Uterus (tissue), 4 donors: ENCODE results near the gene H1-8. TPM values are rescaled to one million over a fixed set of nuclear protein-coding genes. Genes with fewer than 3 reads are reported as not detected.
A peak's percentile ranks its signal among the peaks of the same experiment; 100 is the strongest.
"Not testable (repeated sequence)": the region's sequence is repeated elsewhere in the genome, so short reads cannot be mapped to it uniquely, and the experiment has no call there.

Source experiments
- DNase-seq, 2 donors: peaks; one replicate each; pipeline ENCODE4 v3.0.0-alpha.2; 2019 to 2020
- H3K27ac ChIP-seq, 2 donors: fragments of 200-600 bp; sonication (generic); 1 replicate in 1 of 2; 2 replicates in 1 of 2; pipeline ENCODE4 v1.5.1; 2016 to 2018
- H3K27me3 ChIP-seq, 2 donors: fragments of 200-600 bp; sonication (generic); one replicate each; pipeline ENCODE4 v1.5.1; 2018 to 2019; ENCODE audit warnings: control low read depth in 1 of 2
- H3K36me3 ChIP-seq, 2 donors: fragments of 200-600 bp; sonication (generic); one replicate each; pipeline ENCODE4 v1.5.1; 2019; ENCODE audit warnings: control low read depth in 1 of 2
- H3K4me1 ChIP-seq, 2 donors: fragments of 200-600 bp; sonication (generic); one replicate each; pipeline ENCODE4 v1.5.1; 2018 to 2019; ENCODE audit warnings: control low read depth in 1 of 2
- H3K4me3 ChIP-seq, 2 donors: fragments of 200-600 bp; sonication (generic); 1 replicate in 1 of 2; 2 replicates in 1 of 2; pipeline ENCODE4 v1.5.1; 2018 to 2019; ENCODE audit warnings: mild to moderate bottlenecking in 1 of 2
- H3K9me3 ChIP-seq, 2 donors: fragments of 200-600 bp; sonication (generic); one replicate each; pipeline ENCODE4 v1.5.1; 2019; ENCODE audit warnings: control low read depth in 1 of 2
- CTCF ChIP-seq, 4 experiments: fragments of 200-600 bp in 2 of 4; fragments of 450-650 bp in 2 of 4; sonication (generic) in 2 of 4; IDR thresholded peaks; one replicate each; pipeline ENCODE4 v1.5.1; 2016 to 2019; ENCODE audit warnings: antibody characterized with exemption in 4 of 4, mild to moderate bottlenecking in 2 of 4, moderate library complexity in 1 of 4
- POLR2A ChIP-seq, 2 donors: fragments of 450-650 bp; IDR thresholded peaks; one replicate each; pipeline ENCODE4 v1.6.1; 2016; ENCODE audit warnings: antibody characterized with exemption in 2 of 2, mild to moderate bottlenecking in 1 of 2, moderate library complexity in 1 of 2
- intact Hi-C: fragments of 100-400 bp; cut with DNase I; formaldehyde crosslinking; loops from one replicate; pipeline ENCODE4 v1.15.1; 2023; ENCODE audit warnings: low total_unique reads
- total RNA-seq, 4 donors: library from RNA; depleted of rRNA in 3 of 4; stranded (reverse); fragments of >200 nt in 3 of 4; gene quantifications; one replicate each; pipeline versions ENCODE4 v1.1.0 to v1.2.4, GENCODE V29; 2014 to 2023
- donor health status: DM: yes; HTN: yes; CAD: no.

The H1-8 gene
- not detected for total RNA-seq

- H3K4me1 ChIP-seq, result no peaks in the 10 kb centered on the region
- DNase-seq, result no peak
- H3K9me3 ChIP-seq, result no peaks in the 10 kb centered on the region
- intact Hi-C loops, result no loop called here
- TF ChIP-seq CTCF (IDR thresholded peaks at IDR 0.05) (no peak), POLR2A (IDR thresholded peaks at IDR 0.05) (no peak)
- H3K36me3 ChIP-seq, result no peaks in the 10 kb centered on the region
- no peak within 1 kb of the TSS for H3K27ac ChIP-seq
- H3K27me3 ChIP-seq, result no peaks in the 10 kb centered on the region
- H3K4me3 ChIP-seq, result no peak within 1 kb of the TSS
Observed at GRCh38 chr3:129543156-129543790, at the start of gene H1-8. Gene H1-8 (plus strand): TSS chr3:129543175. CDS start chr3:129543219, 44 bp downstream.

- Histone ChIP-seq H3K4me1 (no peaks in the 10 kb centered on the region), H3K4me3 (no peak overlapping the region), H3K27me3 (no peaks in the 10 kb centered on the region), H3K27ac (no peak overlapping the region), H3K9me3 (no peaks in the 10 kb centered on the region), H3K36me3 (no peaks in the 10 kb centered on the region)
- no peak for DNase-seq
- no peak for TF ChIP-seq CTCF (IDR thresholded peaks at IDR 0.05)
- TF ChIP-seq POLR2A (IDR thresholded peaks at IDR 0.05), result no peak
- intact Hi-C loops, result no loop called here
Observed at GRCh38 chr3:129493206-129493605, 49.8 kb upstream of the H1-8 start.

- peak overlapping the region; percentile 80 to 84 for H3K27ac ChIP-seq
- H3K4me3 ChIP-seq, intact Hi-C loops, H3K36me3 ChIP-seq, H3K9me3 ChIP-seq, DNase-seq, H3K4me1 ChIP-seq, H3K27me3 ChIP-seq: not testable (repeated sequence)
Observed at GRCh38 chr3:129494499-129494898, 48.5 kb upstream of the H1-8 start.

GRCh38 chr3:129495006-129495639 lies 47.9 kb upstream of the H1-8 start:
- peak overlapping the region; percentile 80 to 84 for H3K27ac ChIP-seq
- H3K9me3 ChIP-seq, intact Hi-C loops, H3K4me3 ChIP-seq, H3K4me1 ChIP-seq, H3K36me3 ChIP-seq, H3K27me3 ChIP-seq: not testable (repeated sequence)
- peak in 1 of 2 donors; percentile 39 for DNase-seq

GRCh38 chr3:129497876-129498275 lies 45.1 kb upstream of the H1-8 start:
- H3K4me3 ChIP-seq, intact Hi-C loops, H3K4me1 ChIP-seq, H3K27ac ChIP-seq, DNase-seq, H3K36me3 ChIP-seq, H3K27me3 ChIP-seq, H3K9me3 ChIP-seq: not testable (repeated sequence)

- H3K36me3 ChIP-seq, H3K4me3 ChIP-seq, H3K9me3 ChIP-seq, intact Hi-C loops, H3K27me3 ChIP-seq, H3K4me1 ChIP-seq, DNase-seq: not testable (repeated sequence)
- H3K27ac ChIP-seq, result peak overlapping the region in 1 of 2 donors; percentile 21
Observed at GRCh38 chr3:129498603-129499488, 44.1 kb upstream of the H1-8 start.

- H3K36me3 ChIP-seq, intact Hi-C loops, DNase-seq, H3K4me3 ChIP-seq, H3K27ac ChIP-seq, H3K4me1 ChIP-seq, H3K27me3 ChIP-seq, H3K9me3 ChIP-seq: not testable (repeated sequence)
Observed at GRCh38 chr3:129499604-129500333, 43.2 kb upstream of the H1-8 start.
